T47D (cell line): ENCODE results near the gene NSUN2.

Experiments used
- DNase-seq, 2 experiments: peaks; one replicate each; pipeline versions ENCODE4 v3.0.0 to v3.0.0-alpha.2; 2011 to 2012; ENCODE audit warnings: low read depth in 1 of 2, low spot score in 1 of 2
- JUND ChIP-seq: IDR thresholded peaks from 2 replicates; pipeline ENCODE4 v1.6.1; 2012; ENCODE audit warnings: low read depth
- in situ Hi-C: cut with HindIII; loops from 2 replicates; pipeline ENCODE4 v1.10.0; 2016; ENCODE audit warnings: low sequenced_read_pairs, low pct_unique_long_range_greater_than_20kb

NSUN2 gene

GRCh38 chr5:6608016-6608415, 24.8 kb downstream of the NSUN2 start:
- DNase-seq: no peak
- no peak for TF ChIP-seq JUND
- in situ Hi-C loops: no loop called here

GRCh38 chr5:6607559-6607936, 25.3 kb downstream of the NSUN2 start:
- no peak for DNase-seq
- in situ Hi-C loops: no loop called here
- no peak for TF ChIP-seq JUND

DNA sequence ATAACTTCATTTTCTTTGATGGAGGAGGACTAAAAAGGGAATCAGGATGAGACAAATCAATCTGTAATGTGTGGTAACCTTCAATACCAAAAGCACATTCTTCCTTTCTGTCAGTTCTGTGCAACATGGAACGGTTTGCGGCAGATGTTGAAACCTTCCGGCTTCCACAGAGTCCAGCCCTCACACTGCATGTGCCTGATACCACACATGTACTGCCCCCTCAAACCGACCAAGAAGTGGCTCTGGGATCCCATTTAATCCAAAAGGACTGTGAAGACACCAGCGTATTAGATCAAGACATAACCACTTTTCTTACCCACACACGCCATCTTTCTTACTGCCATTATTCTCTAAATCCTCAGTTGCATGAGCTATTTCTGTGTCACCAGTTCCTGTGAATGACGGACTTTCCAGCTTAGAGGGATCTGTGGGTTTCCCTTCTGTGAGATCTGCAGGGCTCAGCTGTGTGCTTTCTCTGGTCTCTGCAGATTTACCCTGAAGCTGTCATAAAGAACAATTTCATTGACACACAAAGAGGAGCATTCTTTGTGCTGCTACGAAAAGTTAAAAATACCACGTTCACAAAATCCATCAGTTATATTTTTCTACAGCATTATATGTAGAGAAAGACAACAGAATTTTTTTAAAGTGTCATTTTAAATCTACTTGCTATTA, 25.8 kb downstream of the NSUN2 start:
- no peak for TF ChIP-seq JUND
- in situ Hi-C loops: no loop called here
- no peak for DNase-seq

GRCh38 chr5:6604946-6605345, 27.9 kb downstream of the NSUN2 start:
- no peak for DNase-seq
- no peak for TF ChIP-seq JUND
- in situ Hi-C loops: no loop called here

DNA sequence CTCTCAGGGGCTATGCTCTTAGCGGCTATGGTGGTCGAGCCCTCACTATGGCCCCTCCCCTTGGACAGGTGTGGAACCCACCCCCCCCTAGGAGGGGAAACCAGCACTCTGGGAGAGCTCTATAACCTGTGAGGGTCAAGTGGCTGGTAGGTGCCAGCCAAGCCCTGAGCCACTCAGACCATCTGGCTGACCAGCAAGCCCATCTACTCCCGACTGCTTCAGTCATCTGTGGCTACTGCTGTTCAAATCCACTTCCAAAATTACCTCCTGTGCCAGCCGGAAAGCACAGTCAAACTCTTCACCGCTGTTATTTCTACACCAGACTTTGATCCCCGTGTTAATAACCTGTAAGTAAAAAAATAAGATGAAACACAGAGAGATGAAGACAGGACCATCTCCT, 28.5 kb downstream of the NSUN2 start:
- DNase-seq: no peak
- TF ChIP-seq JUND: no peak
- in situ Hi-C loops: no loop called here

DNA sequence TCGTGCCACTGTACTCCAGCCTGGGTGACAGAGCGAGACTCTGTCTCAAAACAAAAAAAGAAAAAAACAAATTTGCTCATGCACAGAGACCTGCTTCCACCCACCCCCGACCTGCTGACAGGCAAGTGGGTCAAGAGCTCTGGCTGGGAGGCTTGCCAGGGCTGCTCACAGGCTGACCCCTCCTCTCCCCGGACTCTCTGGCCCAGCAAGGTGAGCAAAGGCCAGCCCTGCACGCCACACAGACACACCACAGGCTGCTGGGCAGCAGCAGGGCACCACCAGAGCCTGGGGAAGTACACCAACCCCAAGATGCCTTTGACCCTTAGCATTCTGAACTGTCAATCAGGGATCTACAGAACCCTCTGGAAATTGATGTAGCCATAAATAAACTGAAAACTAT, 29.2 kb downstream of the NSUN2 start:
- in situ Hi-C loops: no loop called here

GRCh38 chr5:6602441-6602840, 30.4 kb downstream of the NSUN2 start:
- TF ChIP-seq JUND: no peak
- in situ Hi-C loops: no loop called here
- no peak for DNase-seq

More for the DNA sequence above, 29.2 kb downstream of the NSUN2 start:
- no peak for TF ChIP-seq JUND
- no peak for DNase-seq

DNA sequence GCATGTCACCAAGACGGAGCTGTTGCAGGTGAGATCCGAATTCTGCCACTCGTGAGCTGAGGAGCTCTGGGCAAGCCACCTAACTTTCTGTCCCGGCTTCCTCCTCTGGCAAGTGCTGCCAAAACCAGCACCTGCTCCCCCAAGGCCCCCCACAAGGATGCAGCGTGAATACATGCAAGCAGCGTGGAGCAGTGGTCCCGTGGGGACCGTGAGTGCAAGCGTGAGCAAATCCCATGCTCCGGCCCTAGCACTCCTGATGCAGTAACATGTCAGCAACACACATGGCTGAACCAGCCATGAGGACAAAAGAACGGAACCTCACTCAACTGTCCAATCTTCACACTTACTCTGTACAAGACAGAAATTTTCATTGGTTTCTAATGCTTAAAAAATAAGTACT, 31.0 kb downstream of the NSUN2 start:
- no peak for TF ChIP-seq JUND
- no peak for DNase-seq
- in situ Hi-C loops: no loop called here

DNA sequence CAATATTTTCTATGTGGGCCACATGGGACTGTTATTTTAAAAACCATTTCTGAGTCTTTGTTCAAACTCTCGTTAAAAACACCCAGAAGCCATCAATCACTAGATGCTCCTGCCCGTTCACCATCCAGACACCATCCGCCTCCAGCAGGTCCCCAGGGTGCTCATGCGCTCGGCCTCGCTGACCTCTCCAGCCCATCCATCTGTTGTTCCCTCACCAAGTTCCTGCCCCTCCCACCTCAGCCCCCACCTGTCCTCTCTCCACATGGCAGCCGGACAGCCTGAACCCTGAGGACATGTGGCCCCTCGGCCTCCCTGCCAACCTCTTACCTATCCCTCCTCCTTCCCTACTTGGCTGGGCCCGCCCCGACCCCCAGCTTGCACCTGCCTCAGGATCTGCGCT, 31.6 kb downstream of the NSUN2 start:
- in situ Hi-C loops: no loop called here
- no peak for DNase-seq
- no peak for TF ChIP-seq JUND

GRCh38 chr5:6599739-6600138, 33.1 kb downstream of the NSUN2 start:
- no peak for DNase-seq
- in situ Hi-C loops: no loop called here

GRCh38 chr5:6598351-6598900, 34.4 kb downstream of the NSUN2 start:
- no peak for DNase-seq
- in situ Hi-C loops: no loop called here
- no peak for TF ChIP-seq JUND

More at GRCh38 chr5:6599739-6600138, 33.1 kb downstream of the NSUN2 start:
- no peak for TF ChIP-seq JUND

DNA sequence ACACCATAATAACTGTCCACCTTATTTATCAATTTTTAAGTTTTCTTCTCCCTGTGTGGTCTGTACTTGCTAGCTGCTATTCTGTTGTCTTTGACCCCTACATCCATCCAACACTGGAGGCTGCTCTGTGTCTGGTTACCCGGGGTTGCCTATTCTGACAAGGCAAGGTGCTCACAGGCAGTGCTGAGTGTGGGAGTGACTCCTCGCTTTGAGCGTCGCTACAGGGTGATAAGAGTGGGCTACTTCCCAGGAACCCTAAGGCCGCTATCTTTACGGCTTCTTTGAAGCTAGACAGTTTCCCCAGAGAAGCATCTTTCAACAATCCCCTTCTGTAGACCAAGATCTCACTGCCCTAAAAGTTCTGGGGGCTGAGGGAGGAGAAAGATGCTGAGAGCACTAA, 35.3 kb downstream of the NSUN2 start:
- TF ChIP-seq JUND: no peak
- no peak for DNase-seq
- in situ Hi-C loops: no loop called here

GRCh38 chr5:6596388-6596787, 36.5 kb downstream of the NSUN2 start:
- in situ Hi-C loops: no loop called here
- no peak for TF ChIP-seq JUND
- DNase-seq: no peak

GRCh38 chr5:6595405-6595804, 37.4 kb downstream of the NSUN2 start:
- DNase-seq: peak in 1 of 2 experiments; percentile 52
- in situ Hi-C loops: no loop called here
- no peak for TF ChIP-seq JUND
